HK-2 (cell line): Measurements from ENCODE around the gene PHF2.

Experiments
- DNase-seq: peaks from one replicate; pipeline ENCODE4 v3.0.0-alpha.2; 2018; ENCODE audit not compliant: unreplicated experiment

The PHF2 gene

DNA sequence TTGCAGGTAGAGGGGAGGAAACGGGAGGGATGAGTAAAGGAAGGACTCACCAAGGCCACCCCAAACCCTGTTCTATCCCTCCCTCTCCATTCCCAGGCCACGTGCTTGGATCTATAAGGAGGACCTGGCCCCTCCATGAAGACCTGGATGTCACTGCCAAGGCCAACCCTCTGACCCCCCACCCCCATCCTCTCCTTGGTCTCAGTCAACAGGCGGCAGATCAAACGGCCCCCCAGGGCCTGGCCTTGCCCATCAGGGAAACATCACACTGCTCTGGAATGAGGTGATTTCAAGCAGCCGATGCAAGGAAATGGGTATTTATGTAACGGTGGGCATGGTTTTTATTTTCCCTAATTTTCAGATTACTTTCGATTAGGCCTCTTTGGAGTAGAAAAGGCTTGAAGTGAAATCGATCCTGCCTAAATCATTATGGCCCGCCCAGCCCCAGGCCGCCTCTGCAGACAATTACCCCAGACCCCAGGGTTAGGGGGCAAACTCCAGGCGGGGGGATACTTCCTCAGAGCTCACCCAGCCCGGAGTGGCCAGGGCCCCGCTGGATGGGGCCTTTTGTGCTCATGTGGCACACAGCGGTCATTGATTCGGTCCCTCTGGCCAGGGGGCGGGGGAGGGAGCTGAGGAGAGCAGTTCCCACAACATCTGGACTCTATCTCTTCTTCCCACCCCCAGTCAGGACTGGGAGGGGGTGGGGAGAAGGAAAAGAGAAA lies 125.3 kb downstream of the PHF2 start:
- no peak for DNase-seq

DNA sequence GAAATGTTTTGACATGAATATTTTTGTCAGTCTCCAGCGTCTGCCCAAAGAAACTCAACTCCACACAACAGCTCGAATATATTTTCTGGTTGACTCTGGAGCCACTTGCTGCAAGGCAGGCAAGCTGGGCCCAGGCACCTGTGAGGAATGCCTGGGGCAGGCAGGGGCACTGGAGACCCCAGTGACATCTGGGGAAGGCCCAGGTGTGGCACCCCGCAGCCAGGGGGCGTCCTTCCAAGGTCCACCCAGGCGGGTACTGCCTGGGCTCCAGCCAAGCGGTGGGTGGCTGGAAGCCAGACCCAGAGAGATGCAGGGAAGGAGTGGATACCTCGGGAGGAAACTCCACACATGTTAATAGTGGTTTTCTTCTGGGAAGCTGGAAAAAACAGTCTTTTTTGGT lies 125.9 kb downstream of the PHF2 start:
- DNase-seq = no peak

DNA sequence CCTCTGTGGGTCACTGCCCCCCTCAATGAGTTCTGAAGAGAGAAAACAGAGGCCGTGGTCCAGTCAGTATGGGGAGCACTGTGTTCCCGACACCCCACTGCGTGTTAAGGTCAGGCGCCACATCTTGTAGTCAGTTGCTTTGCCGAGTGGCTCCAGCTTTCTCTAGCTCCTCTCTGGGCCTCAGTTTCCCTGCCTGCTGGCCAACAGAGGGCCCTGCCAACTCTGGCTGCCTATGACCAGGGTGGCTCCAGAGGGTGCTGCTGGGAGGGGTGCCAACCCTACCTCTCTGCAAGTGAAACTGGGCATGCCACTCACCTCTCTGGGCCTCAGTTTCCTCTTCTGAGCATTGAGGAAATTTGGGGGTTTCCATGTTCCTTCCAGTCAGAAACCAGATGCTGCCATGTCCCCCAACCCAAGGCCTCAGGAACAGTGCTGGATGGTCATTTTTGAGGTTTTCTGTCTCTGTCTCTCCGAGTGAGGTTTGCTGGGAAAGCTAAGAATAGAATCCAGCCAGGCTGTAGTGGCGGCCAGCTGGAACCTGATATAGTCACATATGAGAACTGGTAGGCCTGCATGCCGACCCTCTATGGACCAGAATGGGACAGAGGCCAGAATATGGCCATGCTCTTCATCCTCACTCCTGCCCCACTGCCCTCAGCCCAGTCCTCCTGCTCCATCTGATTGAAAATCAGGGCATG lies 132.1 kb downstream of the PHF2 start:
- no peak for DNase-seq

DNA sequence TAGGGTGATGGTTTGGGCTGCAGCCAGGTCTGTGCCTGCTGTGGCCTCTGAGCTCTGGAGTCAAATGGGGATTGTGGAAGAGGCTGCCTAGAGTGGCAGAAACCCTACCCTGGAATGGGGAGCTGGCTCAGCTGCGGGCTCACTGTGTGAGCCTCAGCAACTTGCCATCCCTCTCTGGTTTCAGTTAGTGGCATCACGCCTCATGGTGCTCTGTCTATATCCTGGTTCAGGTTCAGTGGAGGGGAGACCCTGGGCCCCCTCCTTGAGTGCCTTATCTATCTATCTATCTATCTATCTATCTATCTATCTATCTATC lies 132.6 kb downstream of the PHF2 start:
- no peak for DNase-seq

DNA sequence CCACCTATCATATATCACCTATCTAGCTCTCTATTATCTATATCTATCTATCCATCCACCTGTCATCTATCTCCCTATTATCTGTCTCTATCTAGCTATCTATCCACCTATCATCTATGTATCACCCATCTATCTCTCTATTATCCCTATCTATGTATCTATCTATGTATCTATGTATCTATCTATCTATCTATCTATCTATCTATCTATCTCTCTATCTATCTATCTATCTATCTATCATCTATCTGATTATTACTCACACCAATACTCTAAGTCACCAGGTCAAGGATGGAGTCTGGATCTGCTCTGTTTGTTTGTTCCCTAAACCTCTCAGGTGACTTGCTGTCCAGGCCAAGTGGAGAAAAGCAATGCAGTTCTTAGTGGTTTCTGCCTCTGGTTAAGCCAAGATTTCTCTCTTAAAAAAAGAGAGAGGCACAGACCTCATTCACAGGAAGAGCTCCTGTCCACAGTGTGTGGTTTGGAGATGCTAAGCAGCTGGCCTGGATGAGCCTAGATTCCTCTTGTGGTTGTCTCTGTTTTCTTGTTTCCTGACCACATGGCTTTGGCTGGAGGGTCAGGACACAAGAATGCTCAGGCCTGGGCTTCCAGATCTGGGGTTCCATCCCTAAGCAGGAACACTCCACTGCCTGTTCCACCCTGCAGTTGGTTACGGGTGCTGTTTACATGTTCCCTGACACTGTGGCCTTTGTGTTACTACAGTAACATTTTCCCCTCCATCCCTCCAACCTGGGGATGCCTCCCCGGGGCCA lies 133.4 kb downstream of the PHF2 start:
- DNase-seq = no peak

DNA sequence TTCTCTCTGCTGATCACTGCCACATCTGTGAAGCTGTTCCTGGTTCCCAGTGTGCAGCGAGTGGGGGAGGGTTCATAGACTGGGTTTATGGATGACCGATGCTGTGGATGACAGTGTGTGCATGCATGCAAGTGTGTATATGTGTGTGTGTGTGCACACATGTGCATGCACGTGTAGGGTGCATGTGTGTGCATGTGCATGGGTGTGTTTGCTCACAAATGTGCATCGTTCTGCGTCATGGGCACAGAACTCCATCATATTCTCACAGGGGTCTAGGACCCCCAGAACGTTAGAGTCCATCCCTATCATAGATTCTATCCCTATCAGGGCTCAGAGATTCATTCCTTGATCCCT lies 134.0 kb downstream of the PHF2 start:
- no peak for DNase-seq

DNA sequence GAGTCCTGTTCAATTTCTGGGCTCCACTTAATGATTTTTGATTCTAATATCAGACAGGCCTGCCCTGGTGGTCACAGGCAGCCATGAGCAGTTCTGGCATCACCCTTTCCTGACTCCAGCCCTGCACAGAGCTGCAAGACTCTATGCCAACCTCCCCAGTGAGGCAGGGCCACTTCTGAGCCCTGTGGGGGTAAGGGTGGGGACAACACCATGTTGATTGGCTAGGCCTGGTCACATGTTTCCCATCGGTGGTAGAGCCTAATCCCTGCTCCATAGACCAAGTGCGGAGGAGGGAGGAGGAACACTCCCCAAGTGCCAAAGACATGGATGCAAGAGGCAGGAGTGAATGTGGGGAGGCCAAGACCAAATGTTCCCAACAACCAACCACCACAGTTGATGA lies 134.6 kb downstream of the PHF2 start:
- DNase-seq = no peak

DNA sequence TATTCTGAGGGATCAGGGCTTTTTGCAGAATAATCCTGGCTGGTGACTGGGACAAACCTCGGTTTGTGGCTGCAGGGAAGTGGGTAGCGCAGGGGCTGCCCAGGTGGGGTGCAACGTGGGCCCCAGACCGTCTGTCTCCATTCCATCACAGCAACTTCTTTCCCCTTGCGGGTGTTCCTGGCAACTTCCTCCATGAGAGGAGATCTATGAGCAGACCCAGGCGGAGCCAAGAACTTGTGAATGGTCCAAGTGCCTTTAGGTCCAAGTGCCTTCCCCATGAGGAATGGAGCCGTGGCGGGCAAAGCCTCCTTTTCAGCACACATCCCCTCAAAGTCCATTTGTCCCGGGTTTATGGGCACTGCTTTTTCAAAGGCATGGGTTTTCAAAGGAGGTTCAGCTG lies 136.5 kb downstream of the PHF2 start:
- DNase-seq = no peak

DNA sequence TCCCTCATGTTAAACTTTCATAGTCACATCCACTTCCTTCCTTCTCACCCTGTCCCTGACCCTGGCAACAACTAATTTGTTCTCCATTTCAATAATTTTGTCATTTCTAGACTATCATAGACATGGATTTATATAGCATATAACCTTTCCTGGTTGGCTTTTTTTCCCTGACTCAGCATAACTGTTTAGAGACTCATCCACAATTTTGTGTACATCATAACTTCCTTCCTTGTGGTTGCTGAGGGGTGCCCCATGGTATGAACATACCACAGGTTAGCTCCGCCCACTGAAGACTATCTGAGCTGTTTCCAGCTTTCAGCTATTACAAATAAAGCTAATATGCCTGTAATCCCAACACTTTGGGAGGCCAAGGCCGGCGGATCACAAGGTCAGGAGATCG lies 137.3 kb downstream of the PHF2 start:
- DNase-seq = no peak

DNA sequence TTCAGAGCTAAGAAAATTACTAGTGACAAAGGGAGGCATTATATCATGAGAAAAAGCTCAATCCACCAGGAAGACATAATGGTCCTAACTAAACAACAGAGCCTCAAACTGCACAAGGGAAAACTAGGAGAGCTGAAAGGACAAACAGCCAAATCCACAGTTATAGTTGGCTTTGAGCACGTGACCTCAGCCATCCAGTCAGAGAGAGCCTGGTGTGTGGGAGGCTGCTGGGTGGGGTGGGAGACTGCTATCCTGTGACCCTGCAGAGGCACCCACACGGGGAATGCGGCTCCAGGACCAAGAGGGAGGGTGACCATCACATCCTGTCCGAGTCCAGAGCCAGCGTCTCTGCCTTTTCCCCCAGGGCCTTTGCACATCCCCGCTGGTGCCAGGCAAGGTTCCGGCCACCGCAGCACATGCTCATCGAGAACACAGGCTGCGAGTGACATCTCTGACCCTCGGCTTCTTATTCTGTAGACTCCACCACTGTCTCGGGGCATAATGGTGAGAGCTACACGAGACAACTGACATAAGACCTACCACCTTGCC lies 145.1 kb downstream of the PHF2 start:
- DNase-seq = no peak

DNA sequence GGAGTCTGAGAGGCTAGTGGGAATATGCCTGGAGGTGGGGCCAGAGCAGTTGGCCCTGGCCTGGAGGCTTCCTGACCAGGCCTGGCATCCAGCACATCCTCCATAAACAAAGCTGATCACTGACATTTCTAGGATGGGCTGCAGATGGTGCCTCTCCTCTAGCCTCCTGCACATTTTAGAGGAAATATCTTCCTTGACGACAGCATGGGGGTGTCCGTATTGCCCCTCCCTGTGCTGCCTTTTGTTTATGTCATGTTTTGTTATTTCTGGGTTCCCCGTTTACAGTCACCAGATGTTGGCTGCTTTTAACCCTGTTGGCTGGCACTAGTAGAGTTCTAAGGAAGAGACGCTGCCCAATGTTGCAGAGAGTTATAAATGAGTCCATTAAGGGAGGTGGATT lies 148.5 kb downstream of the PHF2 start:
- DNase-seq = no peak

DNA sequence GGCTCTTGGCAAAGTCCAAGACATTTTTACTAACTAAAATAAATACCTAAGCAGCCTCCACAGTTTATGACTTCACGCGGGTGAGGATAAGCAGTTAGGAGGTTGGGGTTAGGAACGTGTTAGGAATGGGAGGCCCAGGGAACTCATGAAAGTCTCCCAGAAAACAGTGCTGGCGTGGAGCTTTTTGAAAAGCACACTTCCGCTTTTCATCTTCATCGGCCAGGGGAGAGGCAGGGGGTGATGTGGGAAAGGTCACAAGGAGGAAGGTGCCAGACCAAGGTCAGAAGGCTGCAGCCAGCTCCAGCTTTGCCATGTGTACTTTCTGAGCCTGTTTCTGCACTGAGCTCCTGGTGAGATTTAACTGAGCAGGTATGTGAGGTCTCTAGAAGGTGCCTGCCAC lies 149.0 kb downstream of the PHF2 start:
- DNase-seq = no peak

DNA sequence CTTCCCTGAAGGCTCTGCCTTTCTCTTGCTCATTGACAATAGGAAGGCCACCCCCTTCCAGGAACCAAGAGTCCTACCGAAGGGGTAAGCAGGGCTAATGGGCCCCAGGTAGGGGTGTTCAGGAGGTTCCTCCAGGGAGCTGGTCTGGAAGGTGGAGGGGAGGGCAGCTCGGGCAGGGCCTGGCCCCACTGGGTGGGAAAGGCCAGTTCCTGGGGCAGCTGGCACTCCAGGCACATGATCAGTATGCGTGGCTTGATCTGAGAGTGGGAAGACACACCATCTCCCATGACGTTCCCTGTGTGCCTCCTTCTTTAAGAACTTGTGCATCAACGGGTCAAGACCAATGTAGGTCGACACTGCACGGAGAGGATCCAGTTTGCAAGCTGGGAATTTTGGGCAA lies 149.8 kb downstream of the PHF2 start:
- DNase-seq = no peak
